Peyer's patch (tissue), 4 donors: Measurements from ENCODE around the gene ARFIP1.

Experiments used
- POLR2A ChIP-seq, 2 donors: fragments of 450-650 bp; IDR thresholded peaks; one replicate each; pipeline ENCODE4 v1.5.1; 2017; ENCODE audit warnings: antibody characterized with exemption in 2 of 2, mild to moderate bottlenecking in 2 of 2, moderate library complexity in 2 of 2
- TF ChIP-seq, protein P1 (sequence below), 6 experiments: fragments of 450-650 bp in 4 of 6; fragments of 200-600 bp in 2 of 6; sonication (generic) in 1 of 6; IDR thresholded peaks; one replicate each; pipeline ENCODE4 v1.5.1; 2017 to 2019; ENCODE audit warnings: antibody characterized with exemption in 6 of 6, mild to moderate bottlenecking in 3 of 6, moderate library complexity in 1 of 6

DNA sequence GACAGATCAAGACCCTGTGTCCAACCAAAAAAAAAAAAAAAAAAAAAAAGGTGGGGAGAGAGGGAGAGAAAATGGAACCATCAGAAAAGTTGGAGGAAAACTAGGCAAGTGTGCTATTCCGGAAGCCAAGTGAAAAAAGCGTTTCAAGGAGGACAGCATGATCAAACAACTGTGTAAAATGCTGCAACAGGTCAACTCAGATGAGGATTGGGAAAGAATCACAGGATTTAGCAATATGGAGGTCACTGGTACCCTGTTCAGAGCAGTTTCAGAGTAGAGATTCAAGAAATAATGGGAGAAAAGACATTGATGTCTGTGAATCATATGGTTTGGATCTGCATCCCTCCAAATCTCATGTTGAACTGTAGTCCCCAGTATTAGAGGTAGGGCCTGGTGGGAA lies 47.8 kb upstream of the ARFIP1 start:
- TF ChIP-seq, protein P1, sequence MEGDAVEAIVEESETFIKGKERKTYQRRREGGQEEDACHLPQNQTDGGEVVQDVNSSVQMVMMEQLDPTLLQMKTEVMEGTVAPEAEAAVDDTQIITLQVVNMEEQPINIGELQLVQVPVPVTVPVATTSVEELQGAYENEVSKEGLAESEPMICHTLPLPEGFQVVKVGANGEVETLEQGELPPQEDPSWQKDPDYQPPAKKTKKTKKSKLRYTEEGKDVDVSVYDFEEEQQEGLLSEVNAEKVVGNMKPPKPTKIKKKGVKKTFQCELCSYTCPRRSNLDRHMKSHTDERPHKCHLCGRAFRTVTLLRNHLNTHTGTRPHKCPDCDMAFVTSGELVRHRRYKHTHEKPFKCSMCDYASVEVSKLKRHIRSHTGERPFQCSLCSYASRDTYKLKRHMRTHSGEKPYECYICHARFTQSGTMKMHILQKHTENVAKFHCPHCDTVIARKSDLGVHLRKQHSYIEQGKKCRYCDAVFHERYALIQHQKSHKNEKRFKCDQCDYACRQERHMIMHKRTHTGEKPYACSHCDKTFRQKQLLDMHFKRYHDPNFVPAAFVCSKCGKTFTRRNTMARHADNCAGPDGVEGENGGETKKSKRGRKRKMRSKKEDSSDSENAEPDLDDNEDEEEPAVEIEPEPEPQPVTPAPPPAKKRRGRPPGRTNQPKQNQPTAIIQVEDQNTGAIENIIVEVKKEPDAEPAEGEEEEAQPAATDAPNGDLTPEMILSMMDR (IDR thresholded peaks at IDR 0.05): no peak
- TF ChIP-seq POLR2A (IDR thresholded peaks at IDR 0.05): no peak
